Nephron (organoid): Measurements from ENCODE around the gene KLK14.

Experiments
- H3K27ac Mint-ChIP-seq, 3 experiments: 2 replicates each; pipeline ENCODE4 v1.8.0; 2020; ENCODE audit warnings: mixed read lengths in 3 of 3, mild to moderate bottlenecking in 2 of 3, moderate library complexity in 1 of 3
- H3K27me3 Mint-ChIP-seq: 2 replicates; pipeline ENCODE4 v1.8.0; 2021; ENCODE audit warnings: low read depth, mild to moderate bottlenecking, moderate library complexity, mixed read lengths
- H3K36me3 Mint-ChIP-seq: 2 replicates; pipeline ENCODE4 v1.8.0; 2020; ENCODE audit warnings: low read depth, mixed read lengths
- H3K4me1 Mint-ChIP-seq: 2 replicates; pipeline ENCODE4 v1.8.0; 2020; ENCODE audit warnings: mixed read lengths
- H3K4me3 Mint-ChIP-seq, 3 experiments: 2 replicates each; pipeline ENCODE4 v1.8.0; 2020; ENCODE audit warnings: mild to moderate bottlenecking in 3 of 3, mixed read lengths in 3 of 3, moderate library complexity in 2 of 3
- H3K9me3 Mint-ChIP-seq: 2 replicates; pipeline ENCODE4 v1.8.0; 2020; ENCODE audit warnings: mixed read lengths
- CTCF ChIP-seq, 3 experiments: fragments of 200-600 bp; sonication (generic); IDR thresholded peaks; one replicate each; pipeline ENCODE4 v1.5.0; 2021; ENCODE audit warnings: antibody characterized with exemption in 3 of 3; ENCODE audit not compliant: unreplicated experiment in 3 of 3

Gene KLK14

GRCh38 chr19:51082611-51083010 is at the start of gene KLK14:
TSS of gene KLK14 (minus strand) at chr19:51082887. CDS start at chr19:51082614, 273 bp downstream.
- TF ChIP-seq CTCF (IDR thresholded peaks at IDR 0.05; ENCODE audit: unreplicated experiment in 3 of 3) = no peak
- Mint-ChIP-seq H3K36me3 (no peaks in the 10 kb centered on the region), H3K4me1 (no peaks in the 10 kb centered on the region), H3K4me3 (no peak within 1 kb of the TSS), H3K27me3 (peaks cover 32% of the 10 kb centered on the region), H3K9me3 (no peaks in the 10 kb centered on the region), H3K27ac (no peak within 1 kb of the TSS)

GRCh38 chr19:51131780-51132680 is 49.3 kb upstream of the KLK14 start:
- TF ChIP-seq CTCF (IDR thresholded peaks at IDR 0.05; ENCODE audit: unreplicated experiment in 3 of 3) = peak in 1 of 3 experiments; percentile 10
- Mint-ChIP-seq H3K27ac (peak overlapping the region; percentile 73 to 85 (median 75)), H3K36me3 (no peaks in the 10 kb centered on the region), H3K4me1 (peaks cover 23% of the 10 kb centered on the region), H3K27me3 (peaks cover 7% of the 10 kb centered on the region), H3K9me3 (peaks cover 7% of the 10 kb centered on the region), H3K4me3 (peak overlapping the region in 1 of 3 experiments; percentile 8)

- peaks cover 27% of the 10 kb centered on the region for H3K4me1 Mint-ChIP-seq
- H3K27me3 Mint-ChIP-seq = peaks cover 3% of the 10 kb centered on the region
- no peak overlapping the region for H3K4me3 Mint-ChIP-seq
- no peaks in the 10 kb centered on the region for H3K36me3 Mint-ChIP-seq
- TF ChIP-seq CTCF (IDR thresholded peaks at IDR 0.05; ENCODE audit: unreplicated experiment in 3 of 3) = no peak
- peaks cover 4% of the 10 kb centered on the region for H3K9me3 Mint-ChIP-seq
- peak overlapping the region; percentile 64 to 99 (median 85) for H3K27ac Mint-ChIP-seq
Measured at GRCh38 chr19:51129716-51130115, 47.0 kb upstream of the KLK14 start.

- H3K36me3 Mint-ChIP-seq = no peaks in the 10 kb centered on the region
Measured at GRCh38 chr19:51128227-51128626, 45.5 kb upstream of the KLK14 start.

GRCh38 chr19:51127755-51128154 is 45.1 kb upstream of the KLK14 start:
- Mint-ChIP-seq H3K27ac (peak overlapping the region; percentile 94 to 99 (median 97)), H3K4me3 (peak overlapping the region; percentile 4 to 51 (median 32)), H3K9me3 (peaks cover 2% of the 10 kb centered on the region), H3K4me1 (peaks cover 27% of the 10 kb centered on the region), H3K36me3 (no peaks in the 10 kb centered on the region), H3K27me3 (peaks cover 3% of the 10 kb centered on the region)
- TF ChIP-seq CTCF (IDR thresholded peaks at IDR 0.05; ENCODE audit: unreplicated experiment in 3 of 3) = no peak

More at GRCh38 chr19:51128227-51128626, 45.5 kb upstream of the KLK14 start:
- Mint-ChIP-seq H3K4me3 (peak overlapping the region in 1 of 3 experiments; percentile 67), H3K9me3 (peaks cover 2% of the 10 kb centered on the region), H3K27ac (peak overlapping the region; percentile 94 to 99 (median 99)), H3K27me3 (peaks cover 3% of the 10 kb centered on the region), H3K4me1 (peaks cover 27% of the 10 kb centered on the region)
- no peak for TF ChIP-seq CTCF (IDR thresholded peaks at IDR 0.05; ENCODE audit: unreplicated experiment in 3 of 3)
